Esophagus muscularis mucosa (tissue), 3 donors: Measurements from ENCODE around the gene TRPM3.

Experiments used
- EP300 ChIP-seq: sonication (generic); formaldehyde crosslinking; IDR thresholded peaks from one replicate; pipeline ENCODE4 v1.6.1; 2017; ENCODE audit warnings: antibody characterized with exemption
- TF ChIP-seq, protein P1 (sequence below), 3 experiments: fragments of 200-600 bp in 2 of 3; fragments of 450-650 bp in 1 of 3; sonication (generic) in 2 of 3; IDR thresholded peaks; one replicate each; pipeline ENCODE4 v1.5.1; 2017 to 2019; ENCODE audit warnings: antibody characterized with exemption in 3 of 3, mild to moderate bottlenecking in 2 of 3, moderate library complexity in 1 of 3

DNA sequence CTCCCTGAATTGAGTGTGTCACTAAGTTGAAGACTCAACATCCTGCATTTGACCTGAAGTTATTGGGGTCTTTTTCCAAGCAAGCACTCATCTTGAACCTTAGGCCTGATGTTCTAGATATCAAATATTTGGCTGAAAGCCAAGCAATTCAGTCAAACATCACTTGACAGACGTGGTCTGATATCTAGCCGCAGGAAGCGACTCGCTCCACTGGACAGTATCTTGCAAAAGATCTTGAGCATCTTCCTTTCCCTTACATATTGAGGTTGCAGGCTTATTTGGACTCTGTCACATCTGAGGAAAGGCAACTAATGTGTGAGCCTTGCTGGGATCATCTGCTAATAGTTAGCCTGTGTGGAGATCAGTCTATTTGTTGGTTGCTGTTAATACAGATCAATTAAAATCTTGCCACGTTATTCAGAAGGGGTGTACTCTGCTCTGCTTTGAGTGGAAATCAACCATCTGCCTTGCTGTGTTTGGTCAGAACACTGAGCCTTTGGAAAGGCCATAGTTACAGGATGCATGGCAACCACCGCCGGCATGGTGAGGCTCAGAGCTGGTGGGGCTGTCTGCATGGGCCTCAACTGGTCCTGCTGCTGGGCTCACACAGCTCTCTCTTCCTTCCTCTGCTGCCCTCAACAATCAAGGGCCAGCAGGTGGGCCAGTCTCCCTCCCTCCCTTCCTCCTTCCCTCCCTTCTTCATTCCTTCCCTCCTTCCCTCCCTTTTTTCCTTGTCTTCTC, 540.0 kb downstream of the TRPM3 start:
- TF ChIP-seq, protein P1, sequence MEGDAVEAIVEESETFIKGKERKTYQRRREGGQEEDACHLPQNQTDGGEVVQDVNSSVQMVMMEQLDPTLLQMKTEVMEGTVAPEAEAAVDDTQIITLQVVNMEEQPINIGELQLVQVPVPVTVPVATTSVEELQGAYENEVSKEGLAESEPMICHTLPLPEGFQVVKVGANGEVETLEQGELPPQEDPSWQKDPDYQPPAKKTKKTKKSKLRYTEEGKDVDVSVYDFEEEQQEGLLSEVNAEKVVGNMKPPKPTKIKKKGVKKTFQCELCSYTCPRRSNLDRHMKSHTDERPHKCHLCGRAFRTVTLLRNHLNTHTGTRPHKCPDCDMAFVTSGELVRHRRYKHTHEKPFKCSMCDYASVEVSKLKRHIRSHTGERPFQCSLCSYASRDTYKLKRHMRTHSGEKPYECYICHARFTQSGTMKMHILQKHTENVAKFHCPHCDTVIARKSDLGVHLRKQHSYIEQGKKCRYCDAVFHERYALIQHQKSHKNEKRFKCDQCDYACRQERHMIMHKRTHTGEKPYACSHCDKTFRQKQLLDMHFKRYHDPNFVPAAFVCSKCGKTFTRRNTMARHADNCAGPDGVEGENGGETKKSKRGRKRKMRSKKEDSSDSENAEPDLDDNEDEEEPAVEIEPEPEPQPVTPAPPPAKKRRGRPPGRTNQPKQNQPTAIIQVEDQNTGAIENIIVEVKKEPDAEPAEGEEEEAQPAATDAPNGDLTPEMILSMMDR (IDR thresholded peaks at IDR 0.05), result no peak
- no peak for TF ChIP-seq EP300
